Astrocyte (in vitro differentiated cells and primary cell): ENCODE data around the gene HLA-DQB1.

Experiments
- CTCF ChIP-seq: IDR thresholded peaks from 2 replicates; pipeline ENCODE4 v1.5.1; 2011; ENCODE audit warnings: low read depth, mild to moderate bottlenecking, inconsistent platforms, low read length, moderate library complexity; ENCODE audit not compliant: insufficient read depth
- EZH2 ChIP-seq: IDR thresholded peaks from 2 replicates; pipeline ENCODE4 v1.6.1; 2012; ENCODE audit warnings: mild to moderate bottlenecking, low read length, inconsistent platforms; ENCODE audit not compliant: insufficient read depth

- TF ChIP-seq CTCF (no peak), EZH2 (no peak)
These were observed 25.6 kb upstream of the HLA-DQB1 start for GRCh38 chr6:32692019-32692418.
